Body of pancreas (tissue), 4 donors: ENCODE measurements around the gene ZFYVE21. TPM values are rescaled to one million over a fixed set of nuclear protein-coding genes. Genes with fewer than 3 reads are reported as not detected.
A peak's percentile ranks its signal among the peaks of the same experiment; 100 is the strongest.
"Not testable (repeated sequence)": the region's sequence is repeated elsewhere in the genome, so short reads cannot be mapped to it uniquely, and the experiment has no call there.

Experiments used
- ATAC-seq: fragments of 150-250 bp; one replicate; pipeline ENCODE4 v1.9.1; 2016
- DNase-seq, 4 donors: peaks; one replicate each; pipeline ENCODE4 v3.0.0-alpha.2; 2019
- H3K27ac ChIP-seq, 4 donors: fragments of 200-600 bp; sonication (generic); 1 replicate in 3 of 4; 2 replicates in 1 of 4; pipeline versions ENCODE4 v1.5.1 to v1.6.1; 2016 to 2019; ENCODE audit warnings: mild to moderate bottlenecking in 1 of 4, mixed read lengths in 1 of 4, moderate library complexity in 1 of 4
- H3K27me3 ChIP-seq, 2 donors: fragments of 200-600 bp; sonication (generic); one replicate each; pipeline ENCODE4 v1.6.0; 2016; ENCODE audit warnings: mild to moderate bottlenecking in 1 of 2
- H3K36me3 ChIP-seq, 2 donors: fragments of 200-600 bp; sonication (generic); replicated peaks in 1 of 2; 2 replicates each; pipeline ENCODE4 v1.5.1; 2016; ENCODE audit warnings: low read depth in 2 of 2; ENCODE audit not compliant: insufficient read depth in 1 of 2
- H3K4me1 ChIP-seq: fragments of 200-600 bp; sonication (generic); one replicate; pipeline ENCODE4 v1.6.0; 2016
- H3K4me3 ChIP-seq, 2 donors: fragments of 200-600 bp; sonication (generic); 1 replicate in 1 of 2; 2 replicates in 1 of 2; pipeline ENCODE4 v1.5.1; 2016 to 2019
- H3K9me3 ChIP-seq, 3 donors: fragments of 200-600 bp; sonication (generic); 1 replicate in 2 of 3; 2 replicates in 1 of 3; pipeline ENCODE4 v1.5.1; 2016
- POLR2A ChIP-seq, 3 donors: fragments of 450-650 bp; IDR thresholded peaks; one replicate each; pipeline ENCODE4 v1.6.1; 2016; ENCODE audit warnings: antibody characterized with exemption in 3 of 3, mild to moderate bottlenecking in 2 of 3
- WGBS, 2 donors: methylation state at CpG; one replicate each; pipeline ENCODE4 v1.1.5; 2017; 5-methylcytosine and 5-hydroxymethylcytosine counted together
- intact Hi-C: fragments of 100-400 bp; cut with DNase I; formaldehyde crosslinking; loops from one replicate; pipeline ENCODE4 v1.15.1; 2023
- total RNA-seq, 2 donors: library from RNA; depleted of rRNA; stranded (reverse); fragments of >200 nt; gene quantifications; one replicate each; pipeline ENCODE4 v1.1.0, GENCODE V29; 2016
- TF ChIP-seq, protein P1 (sequence below), 7 experiments: fragments of 450-650 bp in 4 of 7; fragments of 200-600 bp in 3 of 7; sonication (generic) in 3 of 7; IDR thresholded peaks; one replicate each; pipeline ENCODE4 v1.5.1; 2016 to 2019; ENCODE audit warnings: antibody characterized with exemption in 7 of 7

The ZFYVE21 gene
- total RNA-seq, 2 donors from 2014 or later, result 32.9 to 82.4 TPM

DNA sequence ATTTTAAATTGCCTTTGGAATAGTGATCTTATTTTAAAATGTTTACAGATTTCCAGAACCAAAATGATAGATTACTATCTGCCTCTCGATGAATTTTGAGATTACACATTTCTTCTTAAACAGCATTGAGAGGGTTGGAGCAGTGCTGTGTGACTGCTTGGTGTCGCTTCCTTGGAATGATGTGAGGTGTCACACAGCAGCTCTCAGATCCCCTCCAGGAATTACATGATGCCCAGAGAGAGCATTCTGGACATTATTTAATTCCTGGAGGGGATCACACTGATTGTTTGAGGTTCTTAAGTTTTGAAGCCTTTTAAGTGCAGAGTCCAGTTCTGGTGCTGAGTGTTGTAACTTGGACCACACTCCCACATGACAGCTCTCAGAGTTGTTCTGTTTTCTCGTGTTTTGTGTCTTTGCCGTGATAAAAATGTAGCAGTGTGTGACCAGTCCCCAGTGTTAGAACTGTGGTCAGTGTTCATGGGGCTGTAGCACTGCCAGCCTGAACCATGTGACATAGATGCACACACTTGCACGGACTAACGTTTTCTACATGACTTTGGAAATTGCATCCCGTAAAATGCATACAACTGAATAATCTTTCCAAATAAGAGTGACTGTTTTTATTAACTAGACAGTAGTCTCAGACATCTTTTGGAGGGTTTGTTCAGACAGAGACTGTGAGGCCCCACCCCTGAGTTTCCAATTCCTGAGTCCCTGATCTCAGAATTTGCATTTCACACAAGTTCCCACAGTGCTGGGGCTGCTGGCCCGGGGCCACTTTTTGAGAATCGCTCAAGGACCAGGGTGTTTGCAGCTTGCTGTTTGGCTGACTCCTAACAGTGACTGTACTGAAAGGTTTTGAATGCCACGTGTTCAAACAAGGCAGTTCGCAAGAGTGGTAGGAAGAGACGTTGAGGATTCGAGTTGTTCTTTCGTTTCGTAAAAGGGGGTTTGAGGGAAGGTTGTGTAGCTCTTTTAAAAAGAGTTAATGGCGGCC is 26.4 kb upstream of the ZFYVE21 start:
- no peak overlapping the region for H3K27ac ChIP-seq
- intact Hi-C loops, result no loop called here
- H3K36me3 ChIP-seq, result peaks cover 6 to 19% of the 10 kb centered on the region in 2 donors
- H3K9me3 ChIP-seq, result no peaks in the 10 kb centered on the region
- DNase-seq (peak in 2 of 4 donors; percentile 61 to 62), ATAC-seq (peak; percentile 60)
- H3K4me3 ChIP-seq, result no peak overlapping the region
- 52 to 55% methylated on average over 15 to 16 of the region's 16 CpGs for WGBS, 2 donors
- no peaks in the 10 kb centered on the region for H3K4me1 ChIP-seq
- H3K27me3 ChIP-seq, result no peaks in the 10 kb centered on the region
- TF ChIP-seq POLR2A (IDR thresholded peaks at IDR 0.05), result no peak
- TF ChIP-seq, protein P1, sequence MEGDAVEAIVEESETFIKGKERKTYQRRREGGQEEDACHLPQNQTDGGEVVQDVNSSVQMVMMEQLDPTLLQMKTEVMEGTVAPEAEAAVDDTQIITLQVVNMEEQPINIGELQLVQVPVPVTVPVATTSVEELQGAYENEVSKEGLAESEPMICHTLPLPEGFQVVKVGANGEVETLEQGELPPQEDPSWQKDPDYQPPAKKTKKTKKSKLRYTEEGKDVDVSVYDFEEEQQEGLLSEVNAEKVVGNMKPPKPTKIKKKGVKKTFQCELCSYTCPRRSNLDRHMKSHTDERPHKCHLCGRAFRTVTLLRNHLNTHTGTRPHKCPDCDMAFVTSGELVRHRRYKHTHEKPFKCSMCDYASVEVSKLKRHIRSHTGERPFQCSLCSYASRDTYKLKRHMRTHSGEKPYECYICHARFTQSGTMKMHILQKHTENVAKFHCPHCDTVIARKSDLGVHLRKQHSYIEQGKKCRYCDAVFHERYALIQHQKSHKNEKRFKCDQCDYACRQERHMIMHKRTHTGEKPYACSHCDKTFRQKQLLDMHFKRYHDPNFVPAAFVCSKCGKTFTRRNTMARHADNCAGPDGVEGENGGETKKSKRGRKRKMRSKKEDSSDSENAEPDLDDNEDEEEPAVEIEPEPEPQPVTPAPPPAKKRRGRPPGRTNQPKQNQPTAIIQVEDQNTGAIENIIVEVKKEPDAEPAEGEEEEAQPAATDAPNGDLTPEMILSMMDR (IDR thresholded peaks at IDR 0.05), result no peak

GRCh38 chr14:103690332-103690731 is 25.3 kb upstream of the ZFYVE21 start:
- H3K36me3 ChIP-seq, result peaks cover 9 to 19% of the 10 kb centered on the region in 2 donors
- no peaks in the 10 kb centered on the region for H3K4me1 ChIP-seq
- intact Hi-C loops, result no loop called here
- no peak overlapping the region for H3K27ac ChIP-seq
- no peak overlapping the region for H3K4me3 ChIP-seq
- TF ChIP-seq POLR2A (IDR thresholded peaks at IDR 0.05), result no peak
- TF ChIP-seq, protein P1 (IDR thresholded peaks at IDR 0.05), result no peak
- ATAC-seq, result no peak
- WGBS, 2 donors, result 87 to 91% methylated on average over 8 of the region's 8 CpGs
- no peaks in the 10 kb centered on the region for H3K9me3 ChIP-seq
- DNase-seq, result no peak
- H3K27me3 ChIP-seq, result no peaks in the 10 kb centered on the region

DNA sequence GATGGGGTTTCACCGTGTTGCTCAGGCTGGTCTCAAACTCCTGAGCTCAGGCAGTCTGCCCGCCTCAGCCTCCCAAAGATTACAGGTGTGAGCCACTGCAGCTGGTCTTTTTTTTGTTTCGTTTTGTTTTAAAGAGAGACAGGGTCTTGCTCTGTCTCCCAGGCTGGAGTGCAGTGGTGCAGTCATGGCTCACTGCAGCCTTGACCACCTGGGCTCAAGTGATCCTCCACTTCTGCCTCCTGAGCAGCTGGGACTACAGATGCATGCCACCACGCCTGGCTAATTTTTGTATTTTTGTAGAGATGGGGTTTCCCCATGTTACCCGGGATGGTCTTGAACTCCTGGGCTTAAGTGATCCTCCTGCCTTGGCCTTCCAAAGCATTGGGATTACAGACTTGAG is 24.0 kb upstream of the ZFYVE21 start:
- H3K4me3 ChIP-seq, intact Hi-C loops, H3K27ac ChIP-seq, DNase-seq, H3K9me3 ChIP-seq, H3K27me3 ChIP-seq, ATAC-seq, H3K4me1 ChIP-seq: not testable (repeated sequence)
- H3K36me3 ChIP-seq, result peaks cover 9 to 12% of the 10 kb centered on the region in 2 donors
- 88 to 96% methylated on average over 3 to 5 of the region's 5 CpGs for WGBS, 2 donors

DNA sequence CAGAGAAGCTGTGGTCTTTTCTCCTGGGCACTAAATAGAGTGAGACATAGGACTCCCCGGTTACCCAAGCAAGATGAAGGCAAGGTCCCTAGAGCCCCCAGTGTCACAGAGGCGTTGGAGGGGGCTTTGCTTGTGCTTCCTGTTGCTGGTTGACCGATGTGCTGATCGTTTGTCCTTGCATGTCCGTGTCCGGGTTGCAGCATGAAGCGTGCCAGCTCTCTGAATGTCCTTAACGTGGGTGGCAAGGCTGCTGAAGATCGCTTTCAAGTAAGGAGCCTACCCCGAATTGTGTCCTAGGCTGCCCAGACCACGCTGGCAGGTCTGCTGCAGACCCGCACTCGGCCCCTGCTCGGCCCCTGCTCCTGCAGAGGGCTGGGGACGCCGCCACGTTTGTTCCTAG is 23.5 kb upstream of the ZFYVE21 start:
- DNase-seq, result no peak
- no peak for ATAC-seq
- TF ChIP-seq, protein P1 (IDR thresholded peaks at IDR 0.05), result no peak
- no peak for TF ChIP-seq POLR2A (IDR thresholded peaks at IDR 0.05)
- Histone ChIP-seq H3K4me1 (peaks cover 1% of the 10 kb centered on the region), H3K4me3 (no peak overlapping the region), H3K36me3 (peaks cover 9% of the 10 kb centered on the region in 2 donors), H3K27ac (no peak overlapping the region), H3K9me3 (no peaks in the 10 kb centered on the region), H3K27me3 (no peaks in the 10 kb centered on the region)
- 84 to 94% methylated on average over 12 to 17 of the region's 17 CpGs for WGBS, 2 donors
- intact Hi-C loops, result no loop called here

DNA sequence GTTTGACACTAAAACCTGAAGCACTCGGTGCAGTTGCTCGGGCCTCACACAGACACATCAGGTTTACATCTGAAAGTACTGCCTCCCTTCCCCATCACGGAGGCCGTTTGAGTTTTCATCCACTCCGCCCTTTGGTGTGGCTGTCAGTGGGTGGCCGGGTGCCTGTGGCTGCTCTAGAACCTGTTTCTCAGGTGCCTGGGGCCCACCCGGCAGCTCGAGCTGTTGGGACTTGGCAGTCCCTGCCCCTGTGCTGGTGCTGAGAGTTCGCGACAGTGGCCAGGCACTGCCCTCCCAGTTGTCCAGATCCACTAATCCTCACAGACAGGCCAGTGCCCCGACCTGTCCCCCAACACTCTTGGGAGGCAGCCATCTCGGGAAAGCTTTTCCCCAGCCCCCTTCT is 22.7 kb upstream of the ZFYVE21 start:
- H3K9me3 ChIP-seq, result no peaks in the 10 kb centered on the region
- H3K4me3 ChIP-seq, result no peak overlapping the region
- 87 to 100% methylated on average over 3 to 12 of the region's 12 CpGs for WGBS, 2 donors
- H3K4me1 ChIP-seq, result peaks cover 7% of the 10 kb centered on the region
- H3K36me3 ChIP-seq, result peaks cover 9% of the 10 kb centered on the region in 2 donors
- H3K27me3 ChIP-seq, result no peaks in the 10 kb centered on the region
- intact Hi-C loops, result no loop called here
- no peak for DNase-seq
- TF ChIP-seq POLR2A (IDR thresholded peaks at IDR 0.05), result no peak
- TF ChIP-seq, protein P1 (IDR thresholded peaks at IDR 0.05), result no peak
- no peak overlapping the region for H3K27ac ChIP-seq
- ATAC-seq, result no peak
